ENCODE measurements around the gene MYH7B. TPM values are rescaled to one million over a fixed set of nuclear protein-coding genes. Genes with fewer than 3 reads are reported as not detected.

MYH7B gene
- polyA plus RNA-seq, 1 experiment, result 0.01 TPM

- DNase-seq (ENCODE audit: low read depth), result no peak
- Histone ChIP-seq H3K27me3 (ENCODE audit: control insufficient read depth, insufficient read depth, low read length) (peaks cover under 1% of the 10 kb centered on the region; the same call in 1 of the 2 replicates), H3K36me3 (ENCODE audit: control insufficient read depth, insufficient read depth, low read length) (peaks cover 5% of the 10 kb centered on the region), H3K4me3 (ENCODE audit: low read depth, low read length) (no peak overlapping the region)
- TF ChIP-seq, protein P1, sequence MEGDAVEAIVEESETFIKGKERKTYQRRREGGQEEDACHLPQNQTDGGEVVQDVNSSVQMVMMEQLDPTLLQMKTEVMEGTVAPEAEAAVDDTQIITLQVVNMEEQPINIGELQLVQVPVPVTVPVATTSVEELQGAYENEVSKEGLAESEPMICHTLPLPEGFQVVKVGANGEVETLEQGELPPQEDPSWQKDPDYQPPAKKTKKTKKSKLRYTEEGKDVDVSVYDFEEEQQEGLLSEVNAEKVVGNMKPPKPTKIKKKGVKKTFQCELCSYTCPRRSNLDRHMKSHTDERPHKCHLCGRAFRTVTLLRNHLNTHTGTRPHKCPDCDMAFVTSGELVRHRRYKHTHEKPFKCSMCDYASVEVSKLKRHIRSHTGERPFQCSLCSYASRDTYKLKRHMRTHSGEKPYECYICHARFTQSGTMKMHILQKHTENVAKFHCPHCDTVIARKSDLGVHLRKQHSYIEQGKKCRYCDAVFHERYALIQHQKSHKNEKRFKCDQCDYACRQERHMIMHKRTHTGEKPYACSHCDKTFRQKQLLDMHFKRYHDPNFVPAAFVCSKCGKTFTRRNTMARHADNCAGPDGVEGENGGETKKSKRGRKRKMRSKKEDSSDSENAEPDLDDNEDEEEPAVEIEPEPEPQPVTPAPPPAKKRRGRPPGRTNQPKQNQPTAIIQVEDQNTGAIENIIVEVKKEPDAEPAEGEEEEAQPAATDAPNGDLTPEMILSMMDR (IDR thresholded peaks at IDR 0.05; ENCODE audit: insufficient read depth, low read depth, low read length), result no peak
- POLR2A ChIA-PET, result no interaction called here
- CTCF ChIA-PET, result interaction anchor here (1.0 kb wide), 2 partner anchors 117 to 118 kb away, joined by 3 read pairs; no protein-coding TSS in a partner anchor
These were observed 35.1 kb downstream of the MYH7B start for GRCh38 chr20:34990661-34991214.

GRCh38 chr20:34992751-34993417 is 37.2 kb downstream of the MYH7B start:
- CTCF ChIA-PET, result no interaction called here
- TF ChIP-seq, protein P1 (IDR thresholded peaks at IDR 0.05; ENCODE audit: insufficient read depth, low read depth, low read length), result no peak
- Histone ChIP-seq H3K36me3 (ENCODE audit: control insufficient read depth, insufficient read depth, low read length) (peaks cover 11% of the 10 kb centered on the region), H3K4me3 (ENCODE audit: low read depth, low read length) (no peak overlapping the region), H3K27me3 (ENCODE audit: control insufficient read depth, insufficient read depth, low read length) (no peaks in the 10 kb centered on the region)
- POLR2A ChIA-PET, result no interaction called here
- no peak for DNase-seq (ENCODE audit: low read depth)

DNA sequence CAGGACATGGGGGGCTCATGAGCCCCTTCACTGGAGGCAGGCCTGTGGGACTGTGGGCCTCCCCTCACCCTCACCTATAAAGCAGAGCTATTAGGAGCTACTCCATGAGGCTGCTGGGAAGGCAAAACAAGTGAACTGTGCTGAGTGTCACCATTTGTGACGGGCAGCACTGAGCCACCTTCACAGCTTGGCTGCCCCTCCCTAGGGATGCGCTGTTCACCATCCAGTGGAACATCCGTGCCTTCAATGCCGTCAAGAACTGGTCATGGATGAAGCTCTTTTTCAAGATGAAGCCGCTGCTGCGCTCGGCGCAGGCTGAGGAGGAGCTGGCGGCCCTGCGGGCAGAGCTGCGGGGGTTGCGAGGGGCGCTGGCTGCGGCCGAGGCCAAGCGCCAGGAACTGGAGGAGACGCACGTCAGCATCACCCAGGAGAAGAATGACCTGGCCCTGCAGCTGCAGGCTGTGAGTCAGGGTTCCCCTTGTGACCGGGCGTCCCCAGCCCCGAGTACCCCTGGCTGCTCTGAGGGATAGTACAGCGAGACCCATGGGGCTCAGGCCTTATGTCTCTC is 38.4 kb downstream of the MYH7B start:
- H3K27me3 ChIP-seq (ENCODE audit: control insufficient read depth, insufficient read depth, low read length), result no peaks in the 10 kb centered on the region
- DNase-seq (ENCODE audit: low read depth), result no peak
- TF ChIP-seq, protein P1 (IDR thresholded peaks at IDR 0.05; ENCODE audit: insufficient read depth, low read depth, low read length), result no peak
- no peak overlapping the region for H3K4me3 ChIP-seq (ENCODE audit: low read depth, low read length)
- POLR2A ChIA-PET, result no interaction called here
- CTCF ChIA-PET, result interaction anchor here (1.0 kb wide), 1 partner anchor 120 kb away, joined by 4 read pairs; no protein-coding TSS in a partner anchor
- H3K36me3 ChIP-seq (ENCODE audit: control insufficient read depth, insufficient read depth, low read length), result peaks cover 17% of the 10 kb centered on the region

- Histone ChIP-seq H3K4me3 (ENCODE audit: low read depth, low read length) (no peak overlapping the region), H3K27me3 (ENCODE audit: control insufficient read depth, insufficient read depth, low read length) (no peaks in the 10 kb centered on the region), H3K36me3 (ENCODE audit: control insufficient read depth, insufficient read depth, low read length) (peaks cover 17% of the 10 kb centered on the region)
- ChIA-PET CTCF (interaction anchor here (1.0 kb wide), 1 partner anchor 121 kb away, joined by 4 read pairs; no protein-coding TSS in a partner anchor), POLR2A (no interaction called here)
- no peak for DNase-seq (ENCODE audit: low read depth)
- TF ChIP-seq, protein P1 (IDR thresholded peaks at IDR 0.05; ENCODE audit: insufficient read depth, low read depth, low read length), result no peak
These were observed 39.0 kb downstream of the MYH7B start for GRCh38 chr20:34994509-34995131.

GRCh38 chr20:34995192-34995591 is 39.5 kb downstream of the MYH7B start:
- DNase-seq (ENCODE audit: low read depth), result no peak
- Histone ChIP-seq H3K36me3 (ENCODE audit: control insufficient read depth, insufficient read depth, low read length) (peaks cover 22% of the 10 kb centered on the region), H3K27me3 (ENCODE audit: control insufficient read depth, insufficient read depth, low read length) (no peaks in the 10 kb centered on the region), H3K4me3 (ENCODE audit: low read depth, low read length) (no peak overlapping the region)
- POLR2A ChIA-PET, result no interaction called here
- CTCF ChIA-PET, result interaction anchor here (0.7 to 1.2 kb wide), 2 partner anchors 118 to 121 kb away, joined by 3 read pairs; no protein-coding TSS in a partner anchor
- TF ChIP-seq, protein P1 (IDR thresholded peaks at IDR 0.05; ENCODE audit: insufficient read depth, low read depth, low read length), result no peak
